ENCODE data around the gene TBC1D22B. TPM values are rescaled to one million over a fixed set of nuclear protein-coding genes. Genes with fewer than 3 reads are reported as not detected.

TBC1D22B gene
- total and polyA plus RNA-seq, 2 donors (not counting 3 experiments of a cell fraction or from before 2014, with no cell fraction given), result 13.1 to 13.6 TPM

DNA sequence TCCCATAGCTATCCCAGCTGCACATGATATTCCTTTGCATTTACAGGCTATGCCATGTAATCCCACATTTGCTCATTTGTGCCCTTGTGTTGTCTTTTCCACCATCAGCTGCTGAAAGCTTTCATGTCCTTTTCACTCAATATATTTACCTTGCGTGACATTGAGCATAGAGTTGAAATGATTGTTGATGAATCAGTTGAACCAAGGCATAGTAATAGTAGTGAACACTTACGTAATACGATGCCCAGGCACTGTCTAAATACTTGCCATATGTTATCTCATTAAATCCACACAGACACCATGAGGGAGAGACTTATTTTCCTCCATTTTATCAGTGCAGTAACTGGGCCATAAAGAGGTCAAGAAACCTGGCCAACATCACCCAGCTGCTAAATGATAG, 109.3 kb downstream of the TBC1D22B start:
- Histone ChIP-seq H3K27ac (ENCODE audit: insufficient read depth, low read depth, low read length) (no peak overlapping the region), H3K9me1 (replicated peaks; ENCODE audit: control insufficient read depth, extremely low read depth, insufficient read depth, low read length) (no peaks in the 10 kb centered on the region), H3K36me3 (ENCODE audit: control insufficient read depth in 2 of 2, extremely low read depth in 1 of 2, insufficient read depth in 2 of 2, low read length in 2 of 2) (peaks cover 0 to 12% of the 10 kb centered on the region in 2 experiments), H3K9me3 (replicated peaks; ENCODE audit: control insufficient read depth, insufficient read depth, low read length) (no peaks in the 10 kb centered on the region), H4K20me1 (replicated peaks; ENCODE audit: control insufficient read depth, extremely low read depth, insufficient read depth, low read length) (peaks cover 3% of the 10 kb centered on the region), H2AFZ (ENCODE audit: low read depth, low read length) (no peak overlapping the region), H3K4me3 (replicated peaks in 1 of 3; ENCODE audit: insufficient read depth in 1 of 3, low read depth in 1 of 3, low read length in 3 of 3) (no peak overlapping the region), H3K4me2 (ENCODE audit: insufficient read depth, low read length) (no peak overlapping the region), H3K9ac (replicated peaks; ENCODE audit: extremely low read depth, insufficient read depth, low read length) (no peak overlapping the region), H3K27me3 (ENCODE audit: control insufficient read depth in 2 of 2, insufficient read depth in 2 of 2, low read length in 2 of 2) (no peaks in the 10 kb centered on the region), H3K4me1 (ENCODE audit: control insufficient read depth, extremely low read depth, insufficient read depth, low read length) (peaks cover 22% of the 10 kb centered on the region), H3K79me2 (ENCODE audit: control insufficient read depth, insufficient read depth, low read length) (peaks cover 6% of the 10 kb centered on the region)
- DNase-seq (ENCODE audit: low read depth, low spot score) (no peak), FAIRE-seq (no peak)
- CTCF ChIA-PET, result interaction anchor here (1.2 to 1.7 kb wide), 5 partner anchors 11 to 287 kb away, joined by 3 to 10 read pairs (median 4); no protein-coding TSS in a partner anchor
- intact Hi-C loops (cut with micrococcal nuclease) (loop anchor here (5.0 kb wide), 2 partner anchors 115 to 200 kb away; no protein-coding TSS in a partner anchor), dilution Hi-C loops (cut with MboI; ENCODE audit: extremely low pct_ligation_motif_present, low sequenced_read_pairs) (no loop called here)
- TF ChIP-seq POLR2AphosphoS5 (IDR thresholded peaks at IDR 0.05; ENCODE audit: insufficient read depth, low read depth, low read length) (no peak), EZH2 (IDR thresholded peaks at IDR 0.05; ENCODE audit: borderline replicate concordance, low read depth, low read length, severe bottlenecking) (no peak), FOS (IDR thresholded peaks at IDR 0.05; ENCODE audit: borderline replicate concordance, insufficient read depth, low read length) (no peak), POLR2A (IDR thresholded peaks at IDR 0.05; ENCODE audit: low read depth, low read length) (no peak), MYC (IDR thresholded peaks at IDR 0.05; ENCODE audit: low read depth, low read length) (no peak), JUN (IDR thresholded peaks at IDR 0.05; ENCODE audit: borderline replicate concordance, insufficient read depth, insufficient read length, low read depth) (no peak), GATA2 (IDR thresholded peaks at IDR 0.05; ENCODE audit: insufficient read depth, insufficient read length, low read depth, low read length) (no peak), MAX (IDR thresholded peaks at IDR 0.05; ENCODE audit: insufficient read depth, insufficient read length) (no peak)
- TF ChIP-seq, protein P1, sequence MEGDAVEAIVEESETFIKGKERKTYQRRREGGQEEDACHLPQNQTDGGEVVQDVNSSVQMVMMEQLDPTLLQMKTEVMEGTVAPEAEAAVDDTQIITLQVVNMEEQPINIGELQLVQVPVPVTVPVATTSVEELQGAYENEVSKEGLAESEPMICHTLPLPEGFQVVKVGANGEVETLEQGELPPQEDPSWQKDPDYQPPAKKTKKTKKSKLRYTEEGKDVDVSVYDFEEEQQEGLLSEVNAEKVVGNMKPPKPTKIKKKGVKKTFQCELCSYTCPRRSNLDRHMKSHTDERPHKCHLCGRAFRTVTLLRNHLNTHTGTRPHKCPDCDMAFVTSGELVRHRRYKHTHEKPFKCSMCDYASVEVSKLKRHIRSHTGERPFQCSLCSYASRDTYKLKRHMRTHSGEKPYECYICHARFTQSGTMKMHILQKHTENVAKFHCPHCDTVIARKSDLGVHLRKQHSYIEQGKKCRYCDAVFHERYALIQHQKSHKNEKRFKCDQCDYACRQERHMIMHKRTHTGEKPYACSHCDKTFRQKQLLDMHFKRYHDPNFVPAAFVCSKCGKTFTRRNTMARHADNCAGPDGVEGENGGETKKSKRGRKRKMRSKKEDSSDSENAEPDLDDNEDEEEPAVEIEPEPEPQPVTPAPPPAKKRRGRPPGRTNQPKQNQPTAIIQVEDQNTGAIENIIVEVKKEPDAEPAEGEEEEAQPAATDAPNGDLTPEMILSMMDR (IDR thresholded peaks at IDR 0.05; ENCODE audit: extremely low read depth in 1 of 2, insufficient read depth in 1 of 2, low read depth in 1 of 2, low read length in 2 of 2), result no peak
- POLR2A ChIA-PET, result no interaction called here
- BruUV-seq (replicated peaks), result no TSS peak

Measured in endothelial cell of umbilical vein (primary cell).